Neural cell (in vitro differentiated cells): ENCODE measurements around the gene HLCS. TPM values are rescaled to one million over a fixed set of nuclear protein-coding genes. Genes with fewer than 3 reads are reported as not detected.

ENCODE experiments used
- H2AFZ ChIP-seq: fragments of 200-600, 300-800 bp; sonication (generic), shearing (Covaris generic); 2 replicates; pipeline ENCODE4 v1.6.0; 2014; ENCODE audit warnings: low read depth, mild to moderate bottlenecking, antibody characterized with exemption, low read length, moderate library complexity
- H3F3A ChIP-seq: fragments of 200-600 bp; shearing (Covaris generic); 2 replicates; pipeline ENCODE4 v1.6.1; 2016; ENCODE audit warnings: mild to moderate bottlenecking, moderate library complexity, mixed read lengths, antibody characterized with exemption, low read length; ENCODE audit not compliant: insufficient read depth, poor library complexity, severe bottlenecking
- H3K27ac ChIP-seq: fragments of 200-600, 300-800 bp; sonication (generic), shearing (Covaris generic); 2 replicates; pipeline ENCODE4 v1.5.1; 2014; ENCODE audit warnings: mild to moderate bottlenecking, low read length, moderate library complexity
- H3K27me3 ChIP-seq: fragments of 300-800, 200-600 bp; sonication (generic), shearing (Covaris generic); 2 replicates; pipeline ENCODE4 v1.6.0; 2014; ENCODE audit warnings: mild to moderate bottlenecking, low read depth, low read length, moderate library complexity; ENCODE audit not compliant: insufficient read depth
- H3K36me3 ChIP-seq: fragments of 300-800, 200-600 bp; sonication (generic), shearing (Covaris generic); 2 replicates; pipeline ENCODE4 v1.5.1; 2014; ENCODE audit warnings: mild to moderate bottlenecking, antibody characterized with exemption, low read length, moderate library complexity; ENCODE audit not compliant: insufficient read depth
- H3K4me2 ChIP-seq: fragments of 300-800, 200-600 bp; sonication (generic), shearing (Covaris generic); 2 replicates; pipeline ENCODE4 v1.6.0; 2014; ENCODE audit warnings: mild to moderate bottlenecking, low read length
- H3K4me3 ChIP-seq: fragments of 300-800, 200-600 bp; sonication (generic), shearing (Covaris generic); 2 replicates; pipeline ENCODE4 v1.5.1; 2014; ENCODE audit warnings: mild to moderate bottlenecking, low read length, moderate library complexity
- H3K79me2 ChIP-seq: fragments of 200-600 bp; shearing (Covaris generic); replicated peaks from 2 replicates; pipeline ENCODE4 v1.6.0; 2014; ENCODE audit warnings: mild to moderate bottlenecking, low read length, moderate library complexity; ENCODE audit not compliant: insufficient read depth
- H3K9ac ChIP-seq: fragments of 300-800, 200-600 bp; sonication (generic), shearing (Covaris generic); 2 replicates; pipeline ENCODE4 v1.6.1; 2016; ENCODE audit warnings: mild to moderate bottlenecking, low read length, mixed read lengths
- H3K9me2 ChIP-seq: fragments of 200-600 bp; shearing (Covaris generic); 2 replicates; pipeline ENCODE4 v1.6.1; 2016; ENCODE audit warnings: mild to moderate bottlenecking, low read length, mixed read lengths; ENCODE audit not compliant: insufficient read depth
- H3K9me3 ChIP-seq: fragments of 200-600, 300-800 bp; sonication (generic), shearing (Covaris generic); 2 replicates; pipeline ENCODE4 v1.6.1; 2016; ENCODE audit warnings: mild to moderate bottlenecking, mixed run types, low read length, moderate library complexity, mixed read lengths
- H4K20me1 ChIP-seq: fragments of 200-600 bp; shearing (Covaris generic); 2 replicates; pipeline ENCODE4 v1.6.1; 2016; ENCODE audit warnings: mild to moderate bottlenecking, mixed run types; ENCODE audit not compliant: insufficient read depth
- CTCF ChIP-seq: fragments of 450-650 bp; IDR thresholded peaks from 2 replicates; pipeline ENCODE4 v1.5.1; 2014; ENCODE audit warnings: antibody characterized with exemption, mild to moderate bottlenecking, moderate library complexity; ENCODE audit not compliant: poor library complexity, severe bottlenecking
- EP300 ChIP-seq: fragments of 450-650 bp; conservative IDR thresholded peaks from 2 replicates; pipeline ENCODE4 v1.6.1; 2014; ENCODE audit warnings: antibody characterized with exemption, mild to moderate bottlenecking, moderate library complexity; ENCODE audit not compliant: poor library complexity, severe bottlenecking
- EZH2 ChIP-seq: fragments of 200-600, 300-800 bp; shearing (Covaris generic), sonication (generic); IDR thresholded peaks from 2 replicates; pipeline ENCODE4 v1.6.1; 2014; ENCODE audit warnings: antibody characterized with exemption, low read length, borderline replicate concordance, mild to moderate bottlenecking; ENCODE audit not compliant: insufficient read depth, poor library complexity, severe bottlenecking
- MXI1 ChIP-seq: fragments of 450-650 bp; conservative IDR thresholded peaks from 2 replicates; pipeline ENCODE4 v1.6.1; 2014; ENCODE audit warnings: antibody characterized with exemption, mild to moderate bottlenecking; ENCODE audit not compliant: poor library complexity, severe bottlenecking
- POLR2AphosphoS5 ChIP-seq: IDR thresholded peaks from 2 replicates; pipeline ENCODE4 v1.6.1; 2012
- RAD21 ChIP-seq: fragments of 450-650 bp; conservative IDR thresholded peaks from 2 replicates; pipeline ENCODE4 v1.6.1; 2014; ENCODE audit warnings: antibody characterized with exemption, mild to moderate bottlenecking, moderate library complexity
- REST ChIP-seq: IDR thresholded peaks from 2 replicates; pipeline ENCODE4 v1.6.1; 2012; ENCODE audit warnings: borderline replicate concordance
- SMC3 ChIP-seq: fragments of 450-650 bp; conservative IDR thresholded peaks from 2 replicates; pipeline ENCODE4 v1.6.1; 2014; ENCODE audit warnings: antibody characterized with exemption, mild to moderate bottlenecking, moderate library complexity; ENCODE audit not compliant: poor library complexity
- TAF1 ChIP-seq: IDR thresholded peaks from 2 replicates; pipeline ENCODE4 v1.6.1; 2012; ENCODE audit warnings: low read depth
- polyA plus RNA-seq: library from polyadenylated mRNA; depleted of rRNA; stranded (reverse); fragments of >200 nt; gene quantifications from 2 replicates; pipeline ENCODE4 v1.2.3, GENCODE V29; 2014

HLCS gene
- polyA plus RNA-seq, 1 donor from 2014 or later: 12.1 TPM

GRCh38 chr21:36917471-36918158 is 48.9 kb downstream of the HLCS start:
- Histone ChIP-seq H3K4me3 (no peak overlapping the region), H3K27me3 (no peaks in the 10 kb centered on the region), H3K9me3 (no peaks in the 10 kb centered on the region), H3K4me2 (no peak overlapping the region), H3K27ac (no peak overlapping the region), H4K20me1 (no peaks in the 10 kb centered on the region), H3K79me2 (no peaks in the 10 kb centered on the region), H3K9ac (no peak overlapping the region), H3K9me2 (no peaks in the 10 kb centered on the region), H2AFZ (no peak overlapping the region), H3F3A (no peaks in the 10 kb centered on the region), H3K36me3 (no peaks in the 10 kb centered on the region)
- TF ChIP-seq SMC3 (no peak), RAD21 (no peak), POLR2AphosphoS5 (no peak), REST (no peak), MXI1 (no peak), TAF1 (no peak), CTCF (no peak), EP300 (no peak), EZH2 (no peak)

GRCh38 chr21:36916718-36917117 is 49.8 kb downstream of the HLCS start:
- no peaks in the 10 kb centered on the region for H3K9me3 ChIP-seq
- H4K20me1 ChIP-seq: no peaks in the 10 kb centered on the region
- no peaks in the 10 kb centered on the region for H3K27me3 ChIP-seq
- no peaks in the 10 kb centered on the region for H3K9me2 ChIP-seq
- H3F3A ChIP-seq: no peaks in the 10 kb centered on the region
- no peaks in the 10 kb centered on the region for H3K79me2 ChIP-seq
- no peak overlapping the region for H2AFZ ChIP-seq
- no peak overlapping the region for H3K4me3 ChIP-seq
- no peak overlapping the region for H3K4me2 ChIP-seq
- TF ChIP-seq POLR2AphosphoS5: no peak
- no peak for TF ChIP-seq EZH2
- no peak for TF ChIP-seq MXI1
- TF ChIP-seq RAD21: no peak
- no peak for TF ChIP-seq REST
- no peak for TF ChIP-seq SMC3
- no peak overlapping the region for H3K27ac ChIP-seq
- H3K9ac ChIP-seq: no peak overlapping the region
- H3K36me3 ChIP-seq: no peaks in the 10 kb centered on the region
